MM.1S (cell line): Measurements from ENCODE around the gene IL15RA.

Experiments
- CTCF ChIP-seq: fragments of 300-600 bp; sonication (generic); IDR thresholded peaks from 2 replicates; pipeline ENCODE4 v1.5.1; 2016; ENCODE audit warnings: antibody characterized with exemption, low read length, mixed read lengths
- EZH2 ChIP-seq: fragments of 300-600 bp; sonication (generic); optimal IDR thresholded peaks from 2 replicates; pipeline ENCODE3; 2017; ENCODE audit warnings: low read depth, mild to moderate bottlenecking, antibody characterized with exemption, low read length, mixed read lengths
- EZH2phosphoT487 ChIP-seq: fragments of 300-600 bp; sonication (generic); IDR thresholded peaks from 2 replicates; pipeline ENCODE4 v1.6.1; 2018; ENCODE audit warnings: antibody characterized with exemption, low read length

GRCh38 chr10:5996696-5997095 lies 19.4 kb upstream of the IL15RA start:
- no peak for TF ChIP-seq CTCF
- TF ChIP-seq EZH2, result no peak
- no peak for TF ChIP-seq EZH2phosphoT487
